Measurements from ENCODE around the gene ITPR3. TPM values are rescaled to one million over a fixed set of nuclear protein-coding genes. Genes with fewer than 3 reads are reported as not detected.

ITPR3 gene
- polyA plus RNA-seq, 3 donors = 7.5 to 8.1 (median 7.6) TPM

DNA sequence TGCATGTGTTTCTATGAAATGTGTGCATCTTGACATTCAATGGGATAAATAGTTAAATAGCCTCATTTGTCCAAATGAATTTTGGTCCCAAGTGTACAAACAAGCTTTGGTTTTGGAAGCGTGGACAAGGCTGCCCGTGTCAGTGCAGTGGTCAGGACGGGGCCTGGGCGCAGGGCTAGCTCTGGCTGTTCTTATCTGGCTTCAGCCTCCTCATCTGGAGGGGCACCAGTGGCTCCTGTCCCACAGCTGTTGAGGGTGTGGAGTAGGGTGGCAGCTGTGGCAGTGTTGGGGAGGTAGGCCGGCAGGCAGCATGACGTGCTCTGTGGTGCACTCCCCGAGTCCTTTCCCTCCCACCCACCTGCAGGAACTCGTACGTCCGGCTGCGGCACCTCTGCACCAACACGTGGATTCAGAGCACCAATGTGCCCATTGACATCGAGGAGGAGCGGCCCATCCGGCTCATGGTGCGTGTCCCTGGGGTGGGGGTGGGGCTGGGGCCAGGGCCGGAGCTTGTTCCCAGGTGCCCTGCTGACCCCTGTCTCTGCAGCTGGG lies 43.5 kb downstream of the ITPR3 start:
- no peak for DNase-seq (ENCODE audit: low read depth in 3 of 3, low spot score in 2 of 3)

DNA sequence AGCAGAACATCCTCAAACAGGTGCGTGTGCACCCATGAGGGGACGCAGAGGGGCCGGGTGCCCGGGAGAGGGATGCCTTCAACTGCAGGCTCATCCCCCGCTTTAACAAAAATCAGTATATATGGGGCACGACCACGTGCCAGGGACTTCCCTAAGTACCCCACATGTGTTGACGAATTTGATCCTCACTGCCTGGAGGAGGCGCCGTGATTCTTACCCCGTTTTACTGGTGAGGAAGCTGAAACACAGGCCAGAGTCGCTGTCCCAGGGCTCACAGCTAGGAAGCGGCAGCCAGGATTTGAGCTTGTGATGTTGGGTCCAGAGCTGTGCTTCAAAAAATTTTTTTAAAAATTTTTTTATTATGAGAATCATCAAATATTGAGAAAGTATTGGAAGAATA lies 44.8 kb downstream of the ITPR3 start:
- DNase-seq (ENCODE audit: low read depth in 3 of 3, low spot score in 2 of 3) = no peak

DNA sequence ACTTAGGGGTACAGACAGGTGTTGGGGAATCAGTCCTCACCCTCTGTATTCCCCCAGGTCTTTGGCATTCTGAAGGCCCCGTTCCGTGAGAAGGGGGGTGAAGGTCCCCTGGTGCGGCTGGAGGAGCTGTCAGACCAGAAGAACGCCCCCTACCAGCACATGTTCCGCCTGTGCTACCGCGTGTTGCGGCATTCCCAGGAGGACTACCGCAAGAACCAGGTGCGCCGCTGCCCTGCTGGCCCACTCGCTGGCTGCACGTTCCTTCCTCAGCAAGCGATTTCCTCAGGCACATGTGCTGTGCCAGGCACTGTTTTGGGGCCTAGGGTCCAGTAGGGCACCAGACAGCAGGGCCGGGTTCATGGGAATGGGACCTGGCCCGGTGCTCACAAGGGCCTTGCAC lies 46.0 kb downstream of the ITPR3 start:
- DNase-seq (ENCODE audit: low read depth in 3 of 3, low spot score in 2 of 3) = no peak

DNA sequence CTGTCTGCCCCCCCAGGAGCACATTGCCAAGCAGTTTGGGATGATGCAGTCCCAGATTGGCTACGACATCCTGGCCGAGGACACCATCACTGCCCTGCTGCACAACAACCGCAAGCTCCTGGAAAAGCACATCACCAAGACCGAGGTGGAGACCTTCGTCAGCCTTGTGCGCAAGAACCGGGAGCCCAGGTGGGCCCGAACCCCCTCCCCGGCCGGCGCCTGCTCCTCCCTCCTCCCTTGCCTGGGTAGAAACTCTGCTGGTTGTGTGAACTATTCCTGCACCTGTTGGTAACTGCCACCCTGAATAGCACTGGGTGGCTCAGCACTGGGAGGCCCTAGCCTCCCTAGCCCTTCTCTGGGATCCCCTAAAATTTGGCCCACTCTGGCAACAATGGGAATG lies 46.7 kb downstream of the ITPR3 start:
- no peak for DNase-seq (ENCODE audit: low read depth in 3 of 3, low spot score in 2 of 3)

DNA sequence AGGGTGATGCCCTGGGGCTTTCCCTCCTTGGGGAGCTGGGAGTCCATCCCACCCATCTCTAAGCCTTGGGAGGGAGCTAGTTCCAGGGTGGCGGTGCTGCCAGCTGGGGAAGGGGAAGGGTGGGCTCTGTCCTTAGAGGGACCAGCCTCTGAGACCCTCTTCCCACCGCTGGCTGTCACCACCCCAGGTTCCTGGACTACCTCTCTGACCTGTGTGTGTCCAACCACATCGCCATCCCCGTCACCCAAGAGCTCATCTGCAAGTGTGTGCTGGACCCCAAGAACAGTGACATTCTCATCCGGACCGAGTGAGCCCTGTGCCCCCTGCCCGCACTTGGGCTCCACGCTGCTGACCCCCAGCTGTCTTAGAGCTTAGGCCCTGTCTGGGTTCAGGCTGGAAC lies 47.2 kb downstream of the ITPR3 start:
- no peak for DNase-seq (ENCODE audit: low read depth in 3 of 3, low spot score in 2 of 3)

DNA sequence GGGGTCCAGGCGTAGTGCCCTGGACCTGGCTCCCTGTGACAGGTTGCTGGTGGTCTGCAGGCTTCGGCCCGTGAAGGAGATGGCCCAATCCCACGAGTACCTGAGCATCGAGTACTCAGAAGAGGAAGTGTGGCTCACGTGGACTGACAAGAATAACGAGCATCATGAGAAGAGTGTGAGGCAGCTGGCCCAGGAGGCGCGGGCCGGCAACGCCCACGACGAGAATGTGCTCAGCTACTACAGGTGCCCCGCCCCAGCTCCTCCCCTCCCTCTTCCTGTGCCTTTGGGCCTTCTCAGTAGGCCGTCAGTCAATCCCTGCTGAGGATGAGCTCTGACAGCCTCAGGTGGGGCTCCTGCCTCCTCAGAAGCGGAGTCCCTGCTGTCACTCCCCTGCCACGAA lies 47.8 kb downstream of the ITPR3 start:
- DNase-seq (ENCODE audit: low read depth in 3 of 3, low spot score in 2 of 3) = no peak

DNA sequence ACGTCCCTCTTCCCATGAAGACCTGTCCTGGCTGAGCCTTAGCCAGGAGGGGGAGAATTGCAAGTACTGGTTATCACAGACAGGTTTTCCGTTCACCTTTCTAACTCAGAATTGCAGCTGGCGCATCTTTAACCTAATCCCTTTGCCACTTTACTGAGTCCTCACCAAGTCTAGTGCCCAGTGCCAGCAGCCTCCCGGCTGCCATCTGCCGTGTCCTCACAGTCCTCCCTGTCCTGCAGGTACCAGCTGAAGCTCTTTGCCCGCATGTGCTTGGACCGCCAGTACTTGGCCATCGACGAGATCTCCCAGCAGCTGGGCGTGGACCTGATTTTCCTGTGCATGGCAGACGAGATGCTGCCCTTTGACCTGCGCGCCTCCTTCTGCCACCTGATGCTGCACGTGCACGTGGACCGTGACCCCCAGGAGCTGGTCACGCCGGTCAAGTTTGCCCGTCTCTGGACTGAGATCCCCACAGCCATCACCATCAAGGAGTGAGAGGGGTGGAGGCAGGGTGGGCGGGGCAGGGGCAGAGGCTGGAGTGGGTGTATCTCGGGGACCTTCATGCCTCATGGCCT lies 49.1 kb downstream of the ITPR3 start:
- DNase-seq (ENCODE audit: low read depth in 3 of 3, low spot score in 2 of 3) = no peak

DNA sequence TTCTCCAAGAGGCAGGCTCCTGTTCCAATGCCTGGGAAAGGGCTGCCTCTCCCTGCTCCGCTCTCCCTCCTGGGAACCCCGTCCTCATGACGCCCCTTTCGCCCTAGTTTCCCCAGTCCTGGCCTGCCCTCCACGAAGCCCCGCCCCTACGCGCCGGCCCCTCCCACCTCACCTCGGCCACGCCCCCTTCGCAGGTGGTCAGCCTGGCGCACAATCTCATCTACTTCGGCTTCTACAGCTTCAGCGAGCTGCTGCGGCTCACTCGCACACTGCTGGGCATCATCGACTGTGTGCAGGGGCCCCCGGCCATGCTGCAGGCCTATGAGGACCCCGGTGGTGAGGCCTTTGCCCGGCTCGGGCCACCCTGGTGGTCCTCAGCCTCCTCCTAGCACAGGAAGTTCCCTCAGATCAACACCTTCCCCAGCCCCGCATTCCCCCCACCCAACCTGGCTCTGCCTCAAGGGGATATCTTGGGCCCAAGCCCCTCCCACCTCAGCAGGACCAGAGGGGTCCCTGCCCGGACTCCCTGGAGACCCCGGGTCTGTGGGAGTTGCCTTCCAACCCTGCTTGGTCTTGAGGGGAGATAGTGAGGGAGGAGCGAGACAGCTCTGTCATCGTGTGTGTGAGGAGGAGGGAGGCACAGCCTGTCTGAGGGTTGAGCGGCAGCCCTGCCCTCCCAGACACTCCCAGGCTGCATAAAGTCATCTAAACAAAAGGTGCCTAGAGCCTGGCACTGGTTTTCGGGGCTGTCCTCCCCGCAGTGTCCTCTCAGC lies 50.0 kb downstream of the ITPR3 start:
- no peak for DNase-seq (ENCODE audit: low read depth in 3 of 3, low spot score in 2 of 3)

DNA sequence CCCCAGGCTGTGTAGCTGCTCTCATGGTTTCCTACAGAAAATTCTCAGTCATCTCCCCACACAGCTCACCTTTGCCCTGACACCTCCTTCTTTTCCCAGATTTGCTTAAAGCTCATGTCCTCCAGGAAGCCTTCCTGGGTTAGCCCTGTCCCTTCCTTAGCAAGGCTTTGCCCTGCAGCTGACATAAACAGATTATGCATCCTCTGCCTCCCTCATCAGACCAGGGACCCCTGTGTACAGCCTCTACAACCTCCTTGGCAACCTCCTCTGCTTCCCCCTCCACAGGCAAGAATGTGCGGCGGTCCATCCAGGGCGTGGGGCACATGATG lies 50.6 kb downstream of the ITPR3 start:
- DNase-seq (ENCODE audit: low read depth in 3 of 3, low spot score in 2 of 3) = no peak

DNA sequence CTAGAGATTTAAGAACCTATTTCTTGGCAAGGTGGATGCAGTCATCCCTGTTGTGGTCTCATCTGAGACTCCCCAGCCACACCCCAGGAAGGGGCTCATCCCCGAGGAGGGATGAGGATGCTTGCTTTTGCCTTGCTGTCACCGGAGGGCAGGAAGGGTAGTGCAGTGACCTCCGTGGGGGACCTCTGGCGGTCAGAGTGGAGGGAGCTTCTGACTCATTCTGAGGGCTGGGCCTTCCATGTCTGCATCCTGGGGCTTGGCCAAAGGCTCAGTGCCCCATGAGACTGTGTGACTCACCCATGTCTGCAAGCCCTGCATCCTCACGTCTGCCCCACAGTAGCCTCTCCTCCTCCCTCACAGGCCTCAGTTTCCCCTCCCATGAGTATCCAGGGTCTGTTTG lies 51.7 kb downstream of the ITPR3 start:
- DNase-seq (ENCODE audit: low read depth in 3 of 3, low spot score in 2 of 3) = no peak

DNA sequence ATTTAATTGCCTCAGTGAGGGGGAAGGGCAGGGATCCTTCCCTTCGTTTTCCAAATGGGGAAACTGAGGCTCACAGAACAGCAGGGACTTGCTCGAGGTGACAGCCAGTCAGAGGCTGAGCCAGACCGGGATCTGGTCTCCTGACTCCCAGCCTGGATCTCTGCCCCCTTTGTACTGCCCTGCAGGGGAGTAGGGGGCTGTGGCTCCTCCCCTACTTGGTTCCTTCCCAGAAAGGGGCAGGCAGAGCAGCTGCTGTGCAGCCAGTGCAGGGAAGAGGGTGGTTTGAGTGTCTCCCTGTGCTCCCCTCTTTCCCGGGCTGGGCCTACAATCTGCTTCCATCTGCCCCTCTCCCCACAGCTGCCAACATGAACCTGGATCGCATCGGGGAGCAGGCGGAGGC lies 52.7 kb downstream of the ITPR3 start:
- DNase-seq (ENCODE audit: low read depth in 3 of 3, low spot score in 2 of 3) = no peak

DNA sequence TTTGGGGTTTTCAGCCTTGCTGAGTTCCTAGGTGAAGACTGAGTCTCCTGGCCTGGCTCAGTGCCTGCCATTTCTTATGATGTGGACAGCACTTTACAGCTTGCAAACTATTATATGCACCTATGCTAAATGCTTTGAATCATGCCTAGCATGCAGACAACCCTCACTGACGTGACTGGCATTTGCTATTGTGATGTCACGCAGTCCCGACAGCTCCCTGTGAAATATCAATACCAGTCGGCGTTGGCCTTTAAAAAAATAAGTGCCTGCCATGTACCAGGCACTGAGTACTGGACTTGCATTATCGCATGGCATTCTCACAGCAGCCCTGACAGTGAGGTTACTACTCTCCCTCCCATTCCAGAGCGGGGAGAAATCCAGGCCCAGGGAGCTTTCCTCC lies 54.8 kb downstream of the ITPR3 start:
- DNase-seq (ENCODE audit: low read depth in 3 of 3, low spot score in 2 of 3) = no peak

DNA sequence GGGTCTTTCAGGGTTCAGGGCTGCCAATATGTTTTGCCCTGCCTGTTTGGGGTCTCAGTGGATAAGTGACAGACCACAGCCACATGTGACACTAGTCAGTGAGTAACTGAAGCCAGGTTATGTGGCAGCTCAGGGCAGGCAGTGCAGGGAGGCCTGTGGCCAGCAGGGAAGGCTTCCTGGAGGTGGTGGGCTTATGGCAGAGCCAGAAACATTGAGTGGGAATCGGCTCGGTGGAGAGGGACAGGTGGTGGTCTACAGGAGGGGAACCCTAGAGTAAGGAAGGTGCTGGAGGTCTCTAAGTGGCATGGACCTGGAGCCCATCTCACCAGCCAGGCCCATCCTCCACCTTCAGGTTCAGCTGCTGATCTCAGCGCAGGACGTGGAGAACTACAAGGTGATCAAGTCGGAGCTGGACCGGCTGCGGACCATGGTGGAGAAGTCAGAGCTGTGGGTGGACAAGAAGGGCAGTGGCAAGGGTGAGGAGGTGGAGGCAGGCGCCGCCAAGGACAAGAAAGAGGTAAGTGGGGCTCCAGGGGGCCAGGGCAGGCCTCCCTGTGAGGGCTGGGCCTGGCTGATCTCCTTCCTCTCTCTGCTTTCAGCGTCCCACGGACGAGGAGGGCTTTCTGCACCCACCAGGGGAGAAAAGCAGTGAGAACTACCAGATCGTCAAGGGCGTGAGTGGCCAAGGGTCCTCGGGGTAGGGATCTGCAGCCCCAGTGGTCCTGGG lies 55.5 kb downstream of the ITPR3 start:
- DNase-seq (ENCODE audit: low read depth in 3 of 3, low spot score in 2 of 3) = no peak

DNA sequence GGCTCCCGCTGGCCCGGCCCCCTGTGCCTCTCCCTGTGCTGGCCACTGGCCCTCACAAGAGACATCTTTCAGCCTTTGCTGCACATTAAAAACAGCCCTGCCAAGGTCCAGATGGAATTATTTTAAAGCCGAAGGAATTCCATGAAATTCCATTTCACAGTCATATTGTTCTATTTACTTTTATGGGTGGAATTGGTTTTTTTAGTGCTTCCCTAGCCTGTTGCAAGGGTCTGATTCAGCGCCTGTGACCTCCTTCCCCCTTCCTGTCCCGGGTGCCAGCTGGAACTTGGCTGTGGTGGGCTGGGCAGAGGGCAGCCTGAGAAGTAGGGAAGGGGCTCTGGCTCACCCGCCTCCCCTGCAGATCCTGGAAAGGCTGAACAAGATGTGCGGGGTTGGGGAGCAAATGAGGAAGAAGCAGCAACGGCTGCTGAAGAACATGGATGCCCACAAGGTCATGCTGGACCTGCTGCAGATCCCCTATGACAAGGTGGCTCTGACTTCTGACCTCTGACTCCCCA lies 56.1 kb downstream of the ITPR3 start:
- no peak for DNase-seq (ENCODE audit: low read depth in 3 of 3, low spot score in 2 of 3)

DNA sequence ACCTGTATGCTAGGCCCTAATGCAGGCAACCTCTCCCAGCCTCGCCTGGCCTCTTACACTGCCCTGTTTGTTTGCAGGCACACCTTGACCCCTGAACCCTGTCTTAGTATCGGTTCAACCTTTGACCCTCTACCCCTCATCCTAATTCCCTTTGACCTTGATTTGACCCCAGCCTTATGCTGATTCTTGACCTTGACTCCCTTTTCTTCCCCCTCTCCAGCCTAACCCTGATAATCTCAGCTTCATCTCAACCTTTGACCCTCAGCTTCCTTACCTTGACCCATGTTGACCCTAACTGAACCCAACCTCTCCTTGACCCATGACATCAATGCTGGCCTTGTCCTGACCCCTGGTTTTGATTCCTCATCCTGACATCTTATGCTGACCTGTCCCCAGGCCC lies 56.6 kb downstream of the ITPR3 start:
- no peak for DNase-seq (ENCODE audit: low read depth in 3 of 3, low spot score in 2 of 3)

DNA sequence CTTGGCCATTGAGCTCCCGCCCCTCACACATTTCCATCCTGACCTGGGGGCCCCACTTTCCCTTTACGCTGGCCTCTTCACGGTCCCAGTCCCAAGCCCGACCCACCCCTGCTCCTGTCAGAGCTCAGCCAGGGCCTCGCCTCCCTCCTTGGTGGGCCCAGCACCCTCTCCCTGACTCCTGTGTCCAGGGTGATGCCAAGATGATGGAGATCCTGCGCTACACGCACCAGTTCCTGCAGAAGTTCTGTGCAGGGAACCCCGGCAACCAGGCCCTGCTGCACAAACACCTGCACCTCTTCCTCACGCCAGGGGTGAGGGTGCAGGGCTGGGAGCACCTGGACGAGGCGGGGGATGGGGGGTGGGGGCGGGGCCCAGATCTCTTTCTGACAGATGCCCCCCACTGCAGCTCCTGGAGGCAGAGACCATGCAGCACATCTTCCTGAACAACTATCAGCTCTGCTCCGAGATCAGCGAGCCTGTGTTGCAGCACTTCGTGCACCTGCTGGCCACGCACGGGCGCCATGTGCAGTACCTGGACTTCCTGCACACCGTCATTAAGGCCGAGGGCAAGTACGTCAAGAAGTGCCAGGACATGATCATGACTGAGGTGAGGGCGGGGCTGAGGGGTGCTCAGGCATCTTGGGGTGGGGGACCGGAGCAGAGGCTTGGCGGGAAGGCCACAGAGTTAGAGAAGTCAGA lies 57.3 kb downstream of the ITPR3 start:
- no peak for DNase-seq (ENCODE audit: low read depth in 3 of 3, low spot score in 2 of 3)

DNA sequence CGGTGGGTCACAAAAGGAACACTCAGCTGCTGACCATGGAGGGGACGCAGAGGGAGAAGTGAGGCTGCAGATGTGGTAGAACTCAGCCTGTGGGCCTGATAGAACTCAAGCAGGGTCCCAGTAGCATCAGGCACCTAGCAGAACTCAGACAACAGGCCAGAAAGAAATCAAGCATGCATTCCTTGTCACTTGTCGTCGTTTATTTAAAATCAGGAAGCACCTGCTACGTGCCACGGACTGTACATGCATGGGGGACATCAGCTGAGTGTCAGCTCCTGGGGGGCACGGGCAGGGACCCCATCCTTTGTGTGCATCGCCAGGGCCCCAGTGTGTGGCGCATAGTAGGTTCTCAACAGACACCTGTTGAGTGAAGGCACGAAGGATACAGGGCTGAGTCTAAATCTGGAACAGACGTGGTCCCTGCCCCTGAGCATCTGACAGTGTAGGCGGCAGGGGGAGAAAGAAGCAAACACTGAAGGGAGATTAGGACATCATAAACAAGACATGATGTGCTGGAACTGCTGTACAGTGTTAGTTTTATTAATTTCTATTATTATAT lies 57.9 kb downstream of the ITPR3 start:
- no peak for DNase-seq (ENCODE audit: low read depth in 3 of 3, low spot score in 2 of 3)

DNA sequence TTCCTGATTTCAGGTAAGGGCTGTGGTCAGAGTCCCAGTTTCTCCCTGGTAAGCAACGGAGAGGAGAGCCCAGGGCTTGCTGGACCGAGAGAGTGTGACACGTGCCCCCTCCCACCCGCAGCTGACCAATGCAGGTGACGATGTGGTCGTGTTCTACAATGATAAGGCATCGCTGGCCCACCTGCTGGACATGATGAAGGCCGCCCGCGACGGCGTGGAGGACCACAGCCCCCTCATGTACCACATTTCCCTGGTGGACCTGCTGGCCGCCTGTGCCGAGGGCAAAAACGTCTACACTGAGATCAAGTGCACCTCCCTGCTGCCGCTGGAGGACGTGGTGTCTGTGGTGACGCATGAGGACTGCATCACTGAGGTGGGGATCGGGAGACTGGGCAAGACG lies 58.6 kb downstream of the ITPR3 start:
- no peak for DNase-seq (ENCODE audit: low read depth in 3 of 3, low spot score in 2 of 3)

DNA sequence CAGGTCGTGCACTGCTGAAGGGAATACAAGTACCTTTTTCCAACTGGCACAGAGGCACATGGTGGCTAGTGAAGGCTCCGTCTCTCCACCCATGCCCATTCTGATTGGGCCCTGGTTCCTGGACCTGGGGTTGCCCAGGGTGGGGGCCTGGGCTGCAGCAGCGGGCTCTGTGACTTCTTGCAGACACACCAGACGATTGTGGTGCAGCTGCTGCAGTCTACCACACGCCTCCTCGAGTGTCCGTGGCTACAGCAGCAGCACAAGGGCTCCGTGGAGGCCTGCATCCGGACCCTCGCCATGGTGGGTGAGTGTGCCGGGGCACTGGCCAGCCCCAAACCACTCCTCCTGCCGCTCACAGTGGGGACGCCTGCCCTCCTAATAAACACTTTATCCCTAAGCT lies 61.2 kb downstream of the ITPR3 start:
- DNase-seq (ENCODE audit: low read depth in 3 of 3, low spot score in 2 of 3) = no peak

DNA sequence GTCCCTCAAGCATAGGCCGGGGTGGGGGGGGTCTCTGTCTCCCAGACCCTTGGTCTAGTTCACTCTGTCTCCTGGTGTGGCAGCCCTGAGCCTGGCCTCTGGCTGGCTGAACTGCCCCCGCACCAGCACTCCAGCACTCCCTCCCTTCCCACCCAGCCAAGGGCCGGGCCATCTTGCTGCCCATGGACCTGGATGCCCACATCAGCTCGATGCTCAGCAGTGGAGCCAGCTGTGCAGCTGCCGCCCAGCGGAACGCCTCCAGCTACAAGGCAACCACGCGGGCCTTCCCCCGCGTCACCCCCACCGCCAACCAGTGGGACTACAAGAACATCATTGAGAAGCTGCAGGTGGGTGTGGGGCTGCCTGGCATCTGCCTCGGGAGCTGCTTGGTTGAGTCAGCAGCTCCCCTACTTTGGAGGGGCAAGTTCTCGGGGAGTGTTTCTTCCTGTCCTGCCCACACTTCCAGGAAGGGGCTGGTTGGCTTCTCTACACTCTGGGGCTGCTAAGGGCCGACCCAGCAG lies 62.0 kb downstream of the ITPR3 start:
- DNase-seq (ENCODE audit: low read depth in 3 of 3, low spot score in 2 of 3) = no peak
